IPS-18a (cell line): Measurements from ENCODE around the gene NLGN1.
A peak's percentile ranks its signal among the peaks of the same experiment; 100 is the strongest.
"Not testable (repeated sequence)": the region's sequence is repeated elsewhere in the genome, so short reads cannot be mapped to it uniquely, and the experiment has no call there.

Source experiments
- H3K27ac ChIP-seq: one replicate; pipeline ENCODE4 v1.5.1; 2013; ENCODE audit warnings: low read length
- H3K27me3 ChIP-seq: one replicate; pipeline ENCODE4 v1.6.1; 2013; ENCODE audit warnings: mild to moderate bottlenecking, low read length; ENCODE audit not compliant: control insufficient read depth, insufficient read depth
- H3K36me3 ChIP-seq: one replicate; pipeline ENCODE4 v1.6.1; 2013; ENCODE audit warnings: low read depth, low read length; ENCODE audit not compliant: control insufficient read depth
- H3K4me1 ChIP-seq: one replicate; pipeline ENCODE4 v1.6.1; 2013; ENCODE audit warnings: low read depth, low read length; ENCODE audit not compliant: control insufficient read depth
- H3K4me3 ChIP-seq: one replicate; pipeline ENCODE4 v1.5.1; 2013; ENCODE audit warnings: low read length
- H3K9ac ChIP-seq: one replicate; pipeline ENCODE4 v1.6.1; 2013; ENCODE audit warnings: mild to moderate bottlenecking, low read length, moderate library complexity
- H3K9me3 ChIP-seq: one replicate; pipeline ENCODE4 v1.6.1; 2013; ENCODE audit warnings: low read depth, low read length; ENCODE audit not compliant: control insufficient read depth

The NLGN1 gene

DNA sequence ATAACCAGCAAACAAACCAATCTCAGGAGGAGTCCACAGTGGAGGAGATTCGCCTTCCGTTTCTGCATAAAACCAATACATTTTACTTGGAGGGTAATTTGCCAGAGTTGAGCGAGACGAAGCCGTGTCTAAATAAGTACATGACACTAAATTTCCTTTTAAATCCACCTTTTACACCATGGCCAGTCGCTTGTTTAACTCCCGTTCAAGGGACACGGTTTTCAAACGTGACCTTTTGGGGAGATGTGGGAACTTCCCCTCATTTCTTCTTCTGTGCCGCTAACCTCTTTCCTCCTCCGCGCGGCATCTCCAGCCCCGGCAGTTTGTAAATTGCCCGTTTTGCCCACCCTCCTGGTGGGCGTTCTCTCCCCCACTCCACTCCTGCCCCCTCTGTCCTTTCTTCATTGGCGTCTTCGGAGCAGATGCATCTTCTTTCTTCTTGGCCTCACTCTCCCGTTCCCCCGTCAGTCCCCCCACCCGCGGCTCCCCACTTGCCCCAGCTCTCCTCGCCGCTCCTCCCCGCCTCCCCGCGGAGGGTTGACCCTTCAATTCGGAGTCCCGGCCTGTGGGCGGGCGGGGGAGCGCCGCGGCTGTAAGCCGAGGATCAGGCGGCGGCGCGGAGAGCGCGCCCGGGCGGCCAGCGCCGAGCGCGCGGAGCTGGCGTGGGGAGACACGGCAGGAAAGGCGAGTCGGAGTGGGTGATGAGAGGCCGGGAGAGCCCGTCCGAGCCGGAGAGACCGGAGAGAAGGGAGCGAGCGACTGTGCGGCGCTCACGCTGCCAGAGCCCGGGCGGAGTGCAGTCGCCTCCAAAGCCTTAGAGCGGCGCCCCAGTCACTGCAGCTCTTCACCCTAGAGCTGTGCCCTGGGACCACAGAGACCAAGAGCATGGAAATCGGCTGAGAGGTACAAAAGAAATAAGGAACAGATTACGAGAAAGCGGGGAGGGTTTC lies at the start of gene NLGN1:
Gene NLGN1 (plus strand): TSS at position 584 of the 950 bp plus-strand sequence.
- H3K27ac ChIP-seq = no peak within 1 kb of the TSS
- no peaks in the 10 kb centered on the region for H3K9me3 ChIP-seq
- peaks cover 22% of the 10 kb centered on the region for H3K4me1 ChIP-seq
- H3K4me3 ChIP-seq = peak within 1 kb of the TSS; percentile 95
- H3K36me3 ChIP-seq = no peaks in the 10 kb centered on the region
- peak within 1 kb of the TSS; percentile 75 for H3K9ac ChIP-seq
- H3K27me3 ChIP-seq = peaks cover 43% of the 10 kb centered on the region

DNA sequence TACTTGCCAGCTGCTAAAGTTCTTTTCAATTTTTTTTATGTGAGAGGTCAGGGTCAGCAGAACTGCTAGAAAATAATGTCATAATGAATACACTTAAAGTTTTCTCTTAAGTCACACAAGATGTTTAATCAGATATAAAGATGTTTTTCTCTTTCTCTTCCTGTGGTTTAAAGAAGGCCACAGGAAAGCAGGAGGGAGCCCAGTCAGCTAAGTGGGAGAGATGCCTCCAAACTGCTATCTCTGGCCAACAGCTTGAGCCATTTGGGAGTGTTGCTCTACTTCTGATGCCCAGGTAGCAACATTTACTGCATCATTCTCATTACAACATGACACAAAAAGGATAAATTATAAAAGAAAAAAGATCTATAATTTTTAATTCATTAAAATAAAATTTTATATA lies 45.7 kb upstream of the NLGN1 start:
- no peak overlapping the region for H3K9ac ChIP-seq
- no peaks in the 10 kb centered on the region for H3K27me3 ChIP-seq
- H3K4me1 ChIP-seq = peaks cover 14% of the 10 kb centered on the region

DNA sequence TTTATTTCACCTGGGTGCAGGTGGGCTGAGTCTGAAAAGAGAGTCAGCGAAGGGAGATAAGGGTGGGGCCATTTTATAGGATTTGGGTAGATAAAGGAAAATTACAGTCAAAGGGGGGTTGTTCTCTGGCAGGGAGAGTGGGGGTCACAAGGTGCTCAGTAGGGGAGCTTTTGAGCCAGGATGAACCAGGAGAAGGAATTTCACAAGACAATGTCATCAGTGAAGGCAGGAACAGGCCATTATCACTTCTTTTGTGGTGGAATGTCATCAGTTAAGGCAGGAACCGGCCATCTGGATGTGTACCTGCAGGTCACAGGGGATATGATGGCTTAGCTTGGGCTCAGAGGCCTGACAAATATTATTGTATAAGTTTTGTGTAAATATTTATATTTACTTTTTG lies 44.4 kb upstream of the NLGN1 start:
- not testable (repeated sequence) for H3K36me3 ChIP-seq, H3K9me3 ChIP-seq, H3K27ac ChIP-seq, H3K27me3 ChIP-seq, H3K9ac ChIP-seq, H3K4me3 ChIP-seq
- peaks cover 14% of the 10 kb centered on the region for H3K4me1 ChIP-seq

More for the DNA sequence above, 45.7 kb upstream of the NLGN1 start:
- H3K9me3 ChIP-seq = no peaks in the 10 kb centered on the region
- H3K27ac ChIP-seq = no peak overlapping the region
- H3K36me3 ChIP-seq = no peaks in the 10 kb centered on the region
- H3K4me3 ChIP-seq = no peak overlapping the region

DNA sequence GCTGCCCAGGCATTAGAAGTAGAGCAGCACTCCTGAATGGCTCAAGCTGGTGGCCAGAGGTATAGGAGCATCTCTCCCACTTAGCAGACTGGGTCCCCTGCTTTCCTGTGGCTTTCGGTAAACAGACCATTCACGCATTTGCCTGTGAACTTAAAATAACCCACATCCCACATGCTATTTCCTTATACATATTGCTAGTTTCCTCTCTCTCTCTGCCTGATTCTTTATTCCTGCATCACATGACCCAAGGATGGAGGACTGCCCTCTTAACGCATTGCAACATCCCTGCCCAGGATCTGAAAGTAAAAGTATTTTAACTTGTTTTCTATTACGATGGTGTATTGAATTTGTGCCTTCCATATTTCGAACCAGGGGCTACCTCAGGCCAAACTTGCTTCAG lies 43.4 kb upstream of the NLGN1 start:
- no peaks in the 10 kb centered on the region for H3K9me3 ChIP-seq
- H3K27me3 ChIP-seq = no peaks in the 10 kb centered on the region
- no peak overlapping the region for H3K27ac ChIP-seq
- peaks cover 14% of the 10 kb centered on the region for H3K4me1 ChIP-seq
- H3K9ac ChIP-seq = no peak overlapping the region
- no peak overlapping the region for H3K4me3 ChIP-seq
- no peaks in the 10 kb centered on the region for H3K36me3 ChIP-seq

DNA sequence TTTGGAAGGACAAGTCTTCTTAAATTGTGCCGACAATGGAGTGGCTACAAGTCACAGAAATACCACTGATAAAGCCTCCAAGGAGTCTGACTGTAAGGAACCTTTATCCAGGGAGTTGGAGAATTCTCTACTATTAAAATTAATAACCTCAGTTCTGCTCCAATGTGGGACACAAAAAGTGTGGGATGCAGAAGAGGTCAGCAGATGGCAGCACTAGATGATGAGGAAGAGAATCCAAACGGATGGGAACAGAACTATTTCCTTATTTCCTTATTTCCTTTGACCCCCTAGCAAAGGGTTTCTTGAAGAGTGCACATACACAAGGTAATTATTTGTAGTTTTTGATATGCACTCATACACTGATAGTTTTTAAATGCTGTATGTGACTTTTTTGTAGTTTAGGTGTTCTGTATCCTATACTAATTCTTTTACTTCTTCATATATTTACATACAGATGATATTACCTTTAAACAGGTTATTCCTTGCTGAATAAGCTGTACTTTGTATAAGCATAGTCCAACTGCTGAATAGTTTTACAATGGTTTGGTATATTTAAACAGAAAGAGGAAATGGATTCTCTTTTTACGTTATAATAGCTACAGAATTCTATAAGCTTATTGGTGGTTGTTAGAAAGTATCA lies 25.6 kb upstream of the NLGN1 start:
- Histone ChIP-seq H3K36me3 (no peaks in the 10 kb centered on the region), H3K9me3 (no peaks in the 10 kb centered on the region), H3K4me1 (no peaks in the 10 kb centered on the region), H3K9ac (no peak overlapping the region), H3K27ac (no peak overlapping the region), H3K4me3 (no peak overlapping the region), H3K27me3 (no peaks in the 10 kb centered on the region)

DNA sequence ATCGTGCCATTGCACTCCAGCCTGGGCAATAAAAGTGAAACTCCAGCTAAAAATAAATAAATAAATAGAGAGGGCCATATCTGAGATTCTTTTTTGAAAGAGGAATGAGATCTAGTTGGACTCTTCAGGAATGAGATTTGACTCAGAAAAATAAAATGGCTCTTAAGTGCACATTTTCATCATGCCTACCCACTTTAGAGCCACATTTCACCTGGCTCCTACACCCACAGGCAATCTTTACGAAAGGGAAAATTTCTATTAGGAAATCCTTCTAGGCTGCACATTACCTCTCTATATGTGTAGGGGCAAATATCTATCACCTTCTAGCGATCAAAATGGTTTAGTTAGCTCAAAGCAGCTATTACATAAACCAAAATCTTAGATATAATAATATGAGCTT lies 16.9 kb upstream of the NLGN1 start:
- no peaks in the 10 kb centered on the region for H3K27me3 ChIP-seq
- H3K4me3 ChIP-seq = no peak overlapping the region
- no peaks in the 10 kb centered on the region for H3K36me3 ChIP-seq
- H3K9ac ChIP-seq = no peak overlapping the region
- no peak overlapping the region for H3K27ac ChIP-seq
- no peaks in the 10 kb centered on the region for H3K9me3 ChIP-seq
- no peaks in the 10 kb centered on the region for H3K4me1 ChIP-seq

DNA sequence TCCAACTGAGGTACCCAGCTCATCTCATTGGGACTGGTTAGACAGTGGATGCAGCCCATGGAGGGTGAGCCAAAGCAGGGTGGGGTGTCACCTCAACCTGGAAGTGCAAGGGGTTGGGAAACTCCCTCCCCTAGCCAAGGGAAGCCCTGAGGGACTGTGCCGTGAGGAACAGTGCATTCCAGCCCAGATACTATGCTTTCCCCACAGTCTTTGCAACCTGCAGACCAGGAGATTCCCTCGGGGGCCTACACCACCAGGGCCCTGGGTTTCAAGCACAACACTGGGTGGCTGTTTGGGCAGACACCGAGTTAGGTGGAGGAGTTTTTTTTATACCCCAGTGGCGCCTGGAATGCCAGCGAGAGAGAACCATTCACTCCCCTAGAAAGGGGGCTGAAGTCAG lies 15.6 kb upstream of the NLGN1 start:
- not testable (repeated sequence) for H3K4me3 ChIP-seq, H3K4me1 ChIP-seq, H3K9ac ChIP-seq, H3K36me3 ChIP-seq, H3K9me3 ChIP-seq, H3K27me3 ChIP-seq, H3K27ac ChIP-seq

DNA sequence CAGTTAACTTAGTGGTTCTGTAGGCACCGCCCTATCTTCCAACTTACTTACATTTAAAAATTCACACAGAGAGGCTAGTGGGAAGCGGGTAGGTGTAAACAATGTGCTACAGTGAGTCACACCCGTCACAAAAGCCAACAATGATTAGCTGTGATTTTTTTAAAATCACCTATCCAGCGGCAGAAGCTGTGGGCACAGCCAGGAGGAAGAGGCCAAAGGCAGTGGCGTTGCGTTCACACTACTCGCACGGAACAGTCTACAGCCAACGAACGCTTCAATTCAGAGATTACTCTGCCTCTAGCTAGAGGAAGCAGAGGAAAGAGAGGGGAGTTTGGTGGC lies 2.5 kb upstream of the NLGN1 start:
- H3K27me3 ChIP-seq = peaks cover 43% of the 10 kb centered on the region

DNA sequence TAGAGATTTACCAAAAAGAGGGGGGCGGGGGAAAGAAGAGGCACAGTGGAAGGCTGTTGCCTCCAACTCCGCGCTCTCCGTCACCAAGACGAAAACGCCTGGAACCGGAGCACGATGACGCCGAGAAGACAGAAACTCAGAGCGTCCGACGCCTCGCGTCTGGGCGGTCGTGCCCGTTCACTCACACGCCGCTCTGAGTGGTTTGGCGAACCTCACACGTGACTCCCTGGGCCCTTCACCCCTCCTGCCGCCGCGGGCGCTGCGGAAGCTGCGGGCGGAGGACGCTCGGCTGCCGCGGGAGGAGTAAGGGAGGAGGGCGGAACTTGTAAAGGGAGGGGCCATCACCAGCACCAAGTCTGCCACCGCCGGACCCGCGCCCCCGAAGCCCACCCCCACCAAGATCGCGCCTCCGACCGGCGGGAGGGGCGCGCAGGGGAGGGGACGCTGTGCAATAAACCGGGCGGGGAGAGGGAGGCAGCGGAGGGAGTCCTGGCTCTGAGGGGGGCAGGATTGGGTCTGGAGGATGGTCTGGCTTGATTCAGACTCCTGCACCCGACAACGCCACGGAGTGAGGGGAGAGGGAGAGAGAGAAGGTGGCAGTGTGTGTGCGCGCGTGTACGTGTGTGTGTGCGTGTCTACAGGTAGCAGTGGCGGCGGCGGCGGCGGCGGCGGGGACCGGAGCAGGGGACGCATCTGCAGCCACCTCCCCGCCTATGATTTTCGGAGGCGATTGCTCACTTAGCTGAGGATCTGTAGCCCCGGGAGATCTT lies 1.9 kb upstream of the NLGN1 start:
- peak overlapping the region; percentile 95 for H3K4me3 ChIP-seq
- H3K36me3 ChIP-seq = no peaks in the 10 kb centered on the region
- no peaks in the 10 kb centered on the region for H3K9me3 ChIP-seq
- no peak overlapping the region for H3K27ac ChIP-seq
- peak overlapping the region; percentile 75 for H3K9ac ChIP-seq
- H3K4me1 ChIP-seq = peaks cover 22% of the 10 kb centered on the region
- H3K27me3 ChIP-seq = peaks cover 43% of the 10 kb centered on the region

More for the DNA sequence above, 2.5 kb upstream of the NLGN1 start:
- Histone ChIP-seq H3K4me3 (peak overlapping the region; percentile 95), H3K9me3 (no peaks in the 10 kb centered on the region), H3K27ac (no peak overlapping the region), H3K9ac (peak overlapping the region; percentile 67), H3K4me1 (peaks cover 22% of the 10 kb centered on the region), H3K36me3 (no peaks in the 10 kb centered on the region)

DNA sequence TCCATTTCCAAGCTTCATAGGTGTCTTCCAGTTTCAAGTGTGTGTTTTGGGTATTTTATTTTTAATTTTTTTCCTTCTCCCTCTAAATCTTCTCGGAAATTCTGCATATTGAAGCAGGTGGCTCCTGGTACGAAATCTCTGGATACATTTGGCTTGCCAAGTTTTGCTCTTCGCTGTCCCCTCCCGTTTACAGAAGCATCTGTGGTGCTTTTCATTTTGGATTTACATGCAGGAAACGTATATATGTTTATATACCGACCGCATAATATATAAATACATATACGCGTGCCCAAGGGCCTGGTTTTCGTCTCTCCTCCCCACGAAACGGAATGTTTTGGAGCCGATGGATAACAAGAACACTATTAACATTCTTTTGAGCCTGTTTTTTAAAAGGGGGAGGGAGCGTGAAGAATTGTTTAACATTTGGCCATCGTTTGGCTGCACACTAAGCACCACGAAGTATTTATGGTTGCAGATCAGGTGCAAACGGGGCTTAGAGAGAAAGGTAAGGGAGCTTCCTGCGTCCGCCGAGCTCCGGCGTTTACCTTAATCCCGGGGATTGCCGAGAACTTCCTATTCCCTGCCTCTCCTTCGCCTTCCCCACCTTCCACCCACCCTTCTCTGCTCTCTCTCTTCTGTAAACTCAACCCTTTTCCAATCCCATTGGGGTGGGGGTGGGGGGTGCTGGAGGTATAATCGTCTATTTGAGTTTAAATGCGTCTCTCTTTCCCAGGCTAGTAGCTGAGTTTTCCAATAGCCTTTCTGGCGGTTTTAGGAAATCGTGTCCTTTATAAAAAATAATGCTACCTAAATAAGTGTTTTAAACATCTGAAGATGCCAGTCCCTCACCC lies 1.1 kb upstream of the NLGN1 start:
- H3K4me3 ChIP-seq = peak overlapping the region; percentile 95
- peaks cover 22% of the 10 kb centered on the region for H3K4me1 ChIP-seq
- H3K27me3 ChIP-seq = peaks cover 43% of the 10 kb centered on the region
- no peaks in the 10 kb centered on the region for H3K9me3 ChIP-seq
- no peak overlapping the region for H3K27ac ChIP-seq
- H3K36me3 ChIP-seq = no peaks in the 10 kb centered on the region
- peak overlapping the region; percentile 75 for H3K9ac ChIP-seq

DNA sequence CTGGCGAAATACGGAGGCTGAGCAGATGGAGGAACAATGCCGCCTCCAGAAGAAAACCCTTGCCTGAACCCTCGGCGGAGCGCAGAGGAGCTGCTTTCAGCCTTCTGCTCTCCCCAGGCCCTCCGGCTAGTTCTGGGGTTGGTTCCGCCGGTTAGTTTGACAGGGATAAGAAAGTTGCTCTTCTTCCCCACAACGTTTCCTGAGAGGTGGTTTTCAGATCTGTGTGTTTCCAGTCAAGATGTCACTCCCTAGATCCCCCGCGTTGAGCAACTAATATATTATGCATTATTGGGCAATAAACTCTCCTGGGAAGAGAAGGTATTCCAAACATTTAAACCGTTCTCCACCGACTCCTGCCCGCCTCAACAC lies 551 bp downstream of the NLGN1 start:
- H3K36me3 ChIP-seq = no peaks in the 10 kb centered on the region
- H3K9me3 ChIP-seq = no peaks in the 10 kb centered on the region
- H3K9ac ChIP-seq = peak overlapping the region; percentile 75
- peaks cover 22% of the 10 kb centered on the region for H3K4me1 ChIP-seq
- H3K27me3 ChIP-seq = peaks cover 43% of the 10 kb centered on the region
- H3K27ac ChIP-seq = no peak overlapping the region
- H3K4me3 ChIP-seq = peak overlapping the region; percentile 95
